ENCODE data around the gene BBX.

Gene BBX

GRCh38 chr3:107540857-107541256, 18.1 kb downstream of the BBX start:
- no peak for DNase-seq (ENCODE audit: extremely low read depth, low read depth)
- H3K4me3 ChIP-seq (replicated peaks; ENCODE audit: low read depth, low read length), result no peak overlapping the region
- TF ChIP-seq CTCF (IDR thresholded peaks at IDR 0.05; ENCODE audit: low read depth, low read length, missing control alignments), result no peak

- TF ChIP-seq CTCF (IDR thresholded peaks at IDR 0.05; ENCODE audit: low read depth, low read length, missing control alignments), result no peak
- DNase-seq (ENCODE audit: extremely low read depth, low read depth), result no peak
Measured at GRCh38 chr3:107542665-107543064, 19.9 kb downstream of the BBX start.

GRCh38 chr3:107543666-107544065, 20.9 kb downstream of the BBX start:
- H3K4me3 ChIP-seq (replicated peaks; ENCODE audit: low read depth, low read length), result no peak overlapping the region
- TF ChIP-seq CTCF (IDR thresholded peaks at IDR 0.05; ENCODE audit: low read depth, low read length, missing control alignments), result no peak
- DNase-seq (ENCODE audit: extremely low read depth, low read depth), result no peak

More at GRCh38 chr3:107542665-107543064, 19.9 kb downstream of the BBX start:
- H3K4me3 ChIP-seq (replicated peaks; ENCODE audit: low read depth, low read length), result no peak overlapping the region

GRCh38 chr3:107545680-107546120, 22.9 kb downstream of the BBX start:
- TF ChIP-seq CTCF (IDR thresholded peaks at IDR 0.05; ENCODE audit: low read depth, low read length, missing control alignments), result no peak
- no peak for DNase-seq (ENCODE audit: extremely low read depth, low read depth)

GRCh38 chr3:107548601-107549000, 25.8 kb downstream of the BBX start:
- DNase-seq (ENCODE audit: extremely low read depth, low read depth), result no peak
- TF ChIP-seq CTCF (IDR thresholded peaks at IDR 0.05; ENCODE audit: low read depth, low read length, missing control alignments), result no peak
- H3K4me3 ChIP-seq (replicated peaks; ENCODE audit: low read depth, low read length), result no peak overlapping the region

More at GRCh38 chr3:107545680-107546120, 22.9 kb downstream of the BBX start:
- no peak overlapping the region for H3K4me3 ChIP-seq (replicated peaks; ENCODE audit: low read depth, low read length)

GRCh38 chr3:107555359-107555758, 32.6 kb downstream of the BBX start:
- TF ChIP-seq CTCF (IDR thresholded peaks at IDR 0.05; ENCODE audit: low read depth, low read length, missing control alignments), result no peak
- no peak overlapping the region for H3K4me3 ChIP-seq (replicated peaks; ENCODE audit: low read depth, low read length)
- no peak for DNase-seq (ENCODE audit: extremely low read depth, low read depth)

- no peak for DNase-seq (ENCODE audit: extremely low read depth, low read depth)
- no peak overlapping the region for H3K4me3 ChIP-seq (replicated peaks; ENCODE audit: low read depth, low read length)
- no peak for TF ChIP-seq CTCF (IDR thresholded peaks at IDR 0.05; ENCODE audit: low read depth, low read length, missing control alignments)
Measured at GRCh38 chr3:107557743-107558142, 35.0 kb downstream of the BBX start.
